ENCODE measurements around the gene CRTAC1.

Gene CRTAC1, protein sequence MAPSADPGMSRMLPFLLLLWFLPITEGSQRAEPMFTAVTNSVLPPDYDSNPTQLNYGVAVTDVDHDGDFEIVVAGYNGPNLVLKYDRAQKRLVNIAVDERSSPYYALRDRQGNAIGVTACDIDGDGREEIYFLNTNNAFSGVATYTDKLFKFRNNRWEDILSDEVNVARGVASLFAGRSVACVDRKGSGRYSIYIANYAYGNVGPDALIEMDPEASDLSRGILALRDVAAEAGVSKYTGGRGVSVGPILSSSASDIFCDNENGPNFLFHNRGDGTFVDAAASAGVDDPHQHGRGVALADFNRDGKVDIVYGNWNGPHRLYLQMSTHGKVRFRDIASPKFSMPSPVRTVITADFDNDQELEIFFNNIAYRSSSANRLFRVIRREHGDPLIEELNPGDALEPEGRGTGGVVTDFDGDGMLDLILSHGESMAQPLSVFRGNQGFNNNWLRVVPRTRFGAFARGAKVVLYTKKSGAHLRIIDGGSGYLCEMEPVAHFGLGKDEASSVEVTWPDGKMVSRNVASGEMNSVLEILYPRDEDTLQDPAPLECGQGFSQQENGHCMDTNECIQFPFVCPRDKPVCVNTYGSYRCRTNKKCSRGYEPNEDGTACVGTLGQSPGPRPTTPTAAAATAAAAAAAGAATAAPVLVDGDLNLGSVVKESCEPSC
- 0 to 2.8 (median 0) reads per million in 17 experiments for total RNA-seq

DNA sequence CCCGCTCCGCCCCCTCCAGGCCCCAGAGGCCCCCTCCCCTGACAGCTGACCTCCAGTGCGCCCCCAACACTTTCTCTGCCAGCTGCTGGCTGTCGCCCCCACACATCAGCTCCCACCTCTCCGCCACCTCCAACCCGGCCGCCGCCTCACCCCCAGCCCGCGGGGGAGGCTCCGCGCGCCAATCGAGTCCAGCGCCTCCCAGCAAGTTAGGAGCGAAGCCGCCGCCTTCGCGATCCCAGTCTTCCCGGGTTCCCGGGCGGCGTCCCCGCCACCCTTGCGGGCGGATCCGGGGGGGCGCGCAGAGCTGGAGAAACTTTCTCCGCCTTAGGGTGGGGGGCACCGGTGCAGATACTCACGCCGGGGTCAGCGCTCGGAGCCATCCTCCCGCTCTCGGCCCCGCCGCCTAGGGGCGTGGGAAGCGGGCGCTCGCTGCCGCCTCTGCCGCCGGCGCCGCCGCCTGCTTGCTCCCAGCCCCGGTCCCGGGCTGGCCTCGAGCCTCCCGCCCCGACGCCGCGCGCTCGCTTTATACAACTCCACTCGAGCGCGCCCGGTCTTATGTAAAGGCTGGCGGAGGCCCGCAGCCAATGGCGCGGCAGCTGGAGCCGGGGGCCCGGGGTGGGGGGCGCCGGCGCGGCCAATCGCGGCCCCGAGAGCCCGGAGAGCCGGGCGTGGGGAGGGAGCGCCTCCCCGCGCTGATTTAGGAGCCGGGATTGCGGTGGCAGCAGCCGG is at the start of gene CRTAC1:
CRTAC1 (minus strand) TSS at position 529 of the 729 bp plus-strand sequence; CDS start at position 380, 149 bp downstream.
- DNase-seq, result peak in 1 of 4 experiments; percentile 5

DNA sequence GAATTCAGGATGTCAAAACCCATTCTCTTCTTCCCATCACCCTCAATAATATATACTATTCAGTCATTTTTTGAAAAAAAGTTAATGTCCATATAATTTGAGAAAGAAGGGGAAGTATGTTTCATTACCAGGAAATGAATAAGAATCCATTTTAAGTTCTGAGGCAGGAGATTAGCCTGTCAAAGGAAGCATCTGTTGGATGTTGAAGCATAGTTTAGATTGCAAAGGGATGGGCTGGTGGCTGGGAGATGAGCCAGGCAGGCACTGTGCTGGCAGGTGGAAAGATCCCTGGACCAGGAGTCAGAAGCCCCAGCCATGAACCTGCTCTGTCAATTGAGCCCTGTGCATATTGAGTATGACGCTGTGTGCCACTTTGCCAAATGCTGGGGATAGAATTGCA is 48.4 kb upstream of the CRTAC1 start:
- peak in 1 of 4 experiments; percentile 7 for DNase-seq

DNA sequence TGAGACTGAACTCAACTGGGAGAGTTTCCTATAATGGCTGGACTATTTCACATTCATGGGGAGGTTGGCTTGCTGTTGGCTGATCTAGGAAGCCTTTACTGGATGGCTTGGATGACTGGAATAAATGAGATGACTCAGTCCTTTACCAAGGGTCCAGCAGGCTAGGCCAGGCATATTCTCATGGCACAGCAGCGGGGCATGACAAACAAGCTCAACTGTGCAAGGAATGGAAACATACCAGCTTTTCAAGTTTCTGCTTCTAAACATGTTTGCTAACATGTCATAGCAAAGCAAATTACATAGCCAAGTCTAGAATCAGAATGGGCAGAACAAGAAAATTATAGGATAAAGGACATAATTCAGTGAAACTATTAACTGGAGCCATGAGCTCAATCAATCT is 46.8 kb upstream of the CRTAC1 start:
- DNase-seq, result no peak

DNA sequence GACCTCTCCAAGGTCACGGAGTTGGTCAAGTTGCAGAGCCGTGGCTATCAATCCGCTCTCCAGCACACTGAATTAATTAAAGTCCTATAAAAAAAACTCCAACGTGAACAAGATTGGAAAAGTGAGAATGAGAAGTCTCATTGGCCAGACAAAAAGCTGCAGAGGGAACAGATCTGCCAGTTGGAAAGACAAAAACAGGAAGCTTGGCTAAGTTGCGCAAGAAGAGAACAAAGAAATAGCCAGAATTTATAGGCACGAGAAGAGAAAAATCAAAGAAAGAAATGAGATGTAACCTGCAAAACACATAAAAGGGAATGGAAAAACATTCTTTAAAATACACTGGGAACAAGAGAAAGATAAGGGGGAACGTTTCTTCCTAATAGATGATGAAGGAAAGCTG is 45.7 kb upstream of the CRTAC1 start:
- DNase-seq, result peak; percentile 32 to 67 (median 56)

DNA sequence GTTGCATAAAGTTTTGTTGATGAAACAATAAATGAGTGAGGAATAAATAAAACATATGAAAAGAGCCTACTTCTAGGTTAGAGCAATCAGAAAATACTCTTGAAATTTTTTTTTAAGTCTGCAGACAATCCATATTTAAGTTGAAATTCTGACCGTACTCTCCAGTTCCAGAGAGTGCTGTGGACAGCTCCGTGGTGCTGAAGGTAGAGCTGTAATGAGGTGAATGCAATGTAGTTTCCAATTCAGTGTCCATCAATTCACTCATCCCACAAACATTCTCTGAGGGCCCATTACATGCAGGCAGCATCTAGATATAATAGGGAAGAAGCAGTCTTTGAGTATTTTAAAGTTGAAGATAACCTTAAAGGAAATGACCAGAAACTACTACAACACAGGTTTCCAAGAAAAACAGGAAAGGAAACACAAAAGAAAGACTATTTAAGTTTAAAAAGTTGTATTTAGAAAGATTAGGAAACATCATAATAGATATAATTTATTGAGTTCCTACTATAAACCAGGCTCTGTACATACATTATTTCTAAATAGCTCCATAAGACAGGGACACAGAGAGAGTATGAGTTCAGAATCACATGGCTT is 44.0 kb upstream of the CRTAC1 start:
- peak in 2 of 4 experiments; percentile 30 to 35 for DNase-seq

DNA sequence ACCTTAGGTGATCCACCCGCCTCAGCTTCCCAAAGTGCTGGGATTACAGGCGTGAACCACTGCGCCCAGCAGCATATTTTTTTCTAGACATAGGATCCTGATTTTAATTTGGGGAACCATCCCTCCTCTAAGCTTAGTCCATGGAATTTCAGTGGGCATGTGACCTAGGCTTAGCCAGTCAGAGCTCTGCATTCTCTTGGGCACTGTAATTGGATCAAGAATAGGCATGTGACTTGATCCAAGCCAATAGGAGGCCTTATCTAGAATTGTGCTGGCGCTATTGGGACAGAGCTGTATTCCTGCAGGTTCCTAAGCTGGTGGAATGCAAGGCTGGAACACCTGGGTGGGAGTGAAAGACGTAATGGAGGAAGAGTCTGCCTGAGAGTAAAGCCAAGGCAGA is 36.7 kb upstream of the CRTAC1 start:
- no peak for DNase-seq

DNA sequence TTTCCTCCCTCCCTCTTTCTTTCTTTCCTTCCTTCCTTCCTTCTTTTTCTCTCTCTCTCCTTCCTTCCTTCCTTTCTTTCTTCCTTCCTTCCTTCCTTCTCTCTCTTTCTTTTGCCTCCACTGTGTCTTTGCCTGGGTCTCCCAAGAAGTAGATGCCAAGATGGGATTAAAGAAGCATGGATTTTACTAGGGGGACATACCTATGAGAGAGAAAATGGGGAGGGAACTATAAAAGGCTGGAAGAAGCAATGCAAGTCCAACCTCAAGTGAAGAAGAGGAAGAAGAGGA is 33.3 kb upstream of the CRTAC1 start:
- DNase-seq, result no peak

DNA sequence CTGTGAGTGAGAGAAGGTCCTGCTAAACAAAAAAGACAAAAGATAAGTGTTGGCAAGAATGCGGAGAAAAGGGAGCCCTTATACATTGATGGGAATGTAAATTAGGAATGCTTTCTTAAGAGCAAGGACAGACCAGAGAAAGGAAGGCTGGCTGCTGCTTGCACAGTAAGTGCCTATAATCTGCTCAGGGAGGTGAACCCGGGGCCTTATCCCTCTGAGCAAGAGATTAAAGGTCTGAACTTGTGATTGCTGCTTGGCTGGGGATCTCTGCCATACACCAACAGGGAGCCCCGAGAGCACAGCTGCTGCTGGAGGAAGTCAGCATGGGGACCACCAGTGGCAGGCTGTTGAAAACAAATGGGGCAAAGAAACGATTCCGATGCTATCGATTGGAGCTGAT is 32.0 kb upstream of the CRTAC1 start:
- no peak for DNase-seq

DNA sequence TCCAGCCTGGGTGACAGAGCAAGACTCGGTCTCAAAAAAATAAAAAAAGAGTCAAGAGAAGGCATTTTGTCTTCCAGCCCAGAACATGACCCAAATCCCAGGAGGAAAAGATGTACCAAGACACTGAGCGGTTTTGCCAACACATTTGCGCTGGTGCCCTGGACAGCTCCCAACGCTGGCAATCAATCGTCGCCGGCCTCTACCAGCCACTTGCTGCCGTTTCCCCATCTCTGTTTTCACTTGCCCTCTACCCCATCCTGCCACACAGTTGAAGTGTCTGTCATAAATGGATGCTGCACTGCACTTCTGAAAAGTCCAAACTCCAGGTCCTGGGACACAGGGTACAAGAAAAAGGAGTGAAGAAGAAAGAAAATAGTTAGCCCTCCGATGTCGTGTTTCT is 29.7 kb upstream of the CRTAC1 start:
- DNase-seq, result no peak

DNA sequence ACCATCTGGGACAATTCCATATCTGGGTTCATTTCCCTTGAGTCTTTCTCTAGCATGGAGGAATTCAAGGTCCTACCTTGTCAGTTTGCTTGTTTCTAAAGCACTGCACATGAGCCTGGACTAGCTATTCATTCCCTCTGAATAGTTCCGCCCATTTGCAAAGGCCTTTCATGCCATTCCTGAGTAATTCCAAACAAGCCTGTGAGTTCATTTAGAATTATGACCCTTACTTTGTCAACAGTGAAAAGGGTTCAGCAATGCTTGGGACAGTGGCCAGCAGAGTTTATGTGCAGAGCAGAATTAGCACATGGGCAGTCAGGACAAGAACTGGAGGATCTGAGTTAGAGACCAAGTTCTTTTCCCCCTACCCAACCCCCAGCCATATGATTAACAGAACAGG is 27.9 kb upstream of the CRTAC1 start:
- DNase-seq, result no peak

DNA sequence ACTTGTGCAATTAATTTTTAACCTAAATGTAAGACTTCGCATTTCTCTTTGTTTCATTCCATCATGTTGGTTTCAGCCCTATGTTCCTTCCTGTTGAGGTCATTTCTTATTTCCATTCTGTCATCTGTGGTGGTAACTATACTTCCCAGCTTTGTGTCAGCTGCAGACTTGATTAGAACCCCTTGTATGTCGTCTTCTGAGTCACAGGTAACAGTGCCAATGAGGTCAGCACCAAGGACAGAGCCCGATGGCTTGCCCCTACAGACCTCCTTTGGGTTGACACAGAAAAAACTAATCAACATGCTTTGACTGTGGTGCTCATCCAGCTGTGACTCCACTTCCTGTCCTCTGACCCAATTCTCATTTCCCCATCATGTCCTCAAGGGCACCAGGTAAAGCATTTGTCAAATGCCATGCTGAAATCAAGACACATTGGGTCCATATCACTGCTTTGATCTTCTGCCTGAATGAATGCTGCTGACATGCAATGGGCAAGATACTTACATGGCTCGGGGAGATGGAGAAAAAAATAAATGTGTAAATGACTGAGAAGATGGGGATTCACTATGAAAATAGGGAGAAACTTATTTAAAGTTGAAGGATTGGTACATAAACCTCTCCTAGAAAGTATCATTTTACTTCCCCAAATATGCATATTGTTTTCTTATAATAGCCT is 25.6 kb upstream of the CRTAC1 start:
- DNase-seq, result peak in 2 of 4 experiments; percentile 19 to 29

DNA sequence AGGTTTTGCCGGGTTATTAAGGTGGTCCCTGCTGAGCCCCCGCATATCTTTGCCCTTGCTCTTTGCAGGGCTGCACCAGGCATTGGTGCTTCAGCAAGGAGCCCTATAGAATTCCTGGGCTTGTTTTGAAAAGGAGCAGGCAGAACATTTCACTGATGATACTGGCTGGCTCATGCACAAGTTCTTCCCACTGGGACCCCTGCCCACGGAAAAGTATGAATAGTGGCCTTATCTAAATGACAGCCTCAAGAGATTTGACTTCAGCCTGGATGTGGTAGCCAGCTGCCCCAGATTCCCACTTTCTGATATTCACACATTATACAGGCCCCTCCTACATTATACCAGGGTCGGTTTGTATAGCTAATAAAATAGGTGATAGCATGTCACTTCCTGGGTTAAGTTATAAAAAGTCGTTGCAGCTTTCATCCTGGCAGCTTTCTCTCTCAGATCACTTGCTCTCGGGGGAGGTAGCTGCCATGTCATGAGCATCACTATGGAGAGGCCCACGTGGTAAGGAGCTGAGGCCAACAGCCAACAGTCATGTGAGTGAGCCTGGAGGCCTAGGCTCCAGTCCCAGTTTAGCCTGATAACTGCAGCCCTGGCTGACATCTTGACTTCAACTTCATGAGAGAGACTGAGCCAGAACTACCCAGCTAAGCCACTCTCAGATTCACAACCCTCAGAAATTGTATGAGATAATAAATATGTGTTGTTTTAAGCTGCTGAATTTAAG is 16.8 kb upstream of the CRTAC1 start:
- no peak for DNase-seq

DNA sequence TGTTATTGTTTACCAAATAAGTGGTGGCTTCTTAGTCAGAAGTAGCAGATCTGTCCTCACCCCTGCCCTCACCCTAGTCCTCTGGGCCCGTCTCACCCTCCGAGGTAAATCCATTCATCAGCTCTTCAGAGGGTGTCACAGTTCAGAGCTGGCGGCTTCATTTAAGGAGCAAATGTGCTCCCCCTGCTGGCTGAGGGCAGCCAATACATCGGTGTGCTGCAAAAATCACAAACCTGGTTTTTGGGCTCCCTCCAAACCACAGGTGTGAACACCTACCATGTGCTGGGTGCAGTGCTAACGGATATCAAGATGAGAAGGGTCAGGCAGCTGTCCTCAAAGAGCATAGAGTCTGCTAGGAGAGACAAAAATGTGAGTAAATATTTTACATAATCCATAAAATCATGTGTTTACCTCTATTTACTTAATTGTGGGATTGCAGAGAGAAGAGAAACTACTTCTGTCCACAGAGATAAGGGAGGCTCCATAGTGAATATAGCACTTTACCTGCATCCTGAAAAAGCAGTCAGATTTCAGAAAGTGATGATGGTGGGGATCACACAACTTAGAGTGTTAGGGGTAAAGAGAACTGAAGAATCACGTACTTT is 15.5 kb upstream of the CRTAC1 start:
- peak; percentile 62 to 80 (median 70) for DNase-seq

DNA sequence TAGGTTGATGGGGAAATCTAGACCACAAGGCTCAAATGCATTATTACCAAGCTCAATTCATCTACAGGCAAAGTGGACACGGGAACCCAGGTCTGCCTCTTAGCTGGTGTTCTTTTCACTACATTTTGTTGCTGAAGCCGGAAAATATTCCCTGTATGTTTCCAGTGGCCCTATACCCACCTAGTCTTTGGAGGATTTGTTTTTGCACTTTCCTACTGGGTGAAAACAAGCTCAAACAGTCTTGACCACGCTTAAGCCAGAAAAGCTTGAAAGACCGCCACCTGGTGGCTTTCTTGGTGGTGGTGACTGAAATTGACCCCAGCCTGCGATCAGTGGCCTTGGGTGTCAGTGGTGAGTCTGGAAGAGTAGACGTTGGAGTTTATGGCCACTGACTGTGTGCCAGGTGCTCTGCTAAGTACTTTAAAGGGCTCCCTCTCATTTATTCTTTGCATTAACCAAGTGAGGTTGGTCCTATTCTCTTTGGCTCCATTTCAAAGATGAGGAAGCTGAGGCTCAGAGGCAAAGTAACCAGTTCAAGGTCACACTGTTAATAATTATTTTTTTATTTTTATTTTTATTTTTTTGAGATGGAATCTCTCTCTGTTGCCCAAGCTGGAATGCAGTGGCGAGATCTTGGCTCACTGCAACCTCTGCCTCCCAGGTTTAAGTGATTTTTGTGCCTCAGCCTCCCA is 11.1 kb upstream of the CRTAC1 start:
- peak; percentile 68 to 84 (median 80) for DNase-seq

DNA sequence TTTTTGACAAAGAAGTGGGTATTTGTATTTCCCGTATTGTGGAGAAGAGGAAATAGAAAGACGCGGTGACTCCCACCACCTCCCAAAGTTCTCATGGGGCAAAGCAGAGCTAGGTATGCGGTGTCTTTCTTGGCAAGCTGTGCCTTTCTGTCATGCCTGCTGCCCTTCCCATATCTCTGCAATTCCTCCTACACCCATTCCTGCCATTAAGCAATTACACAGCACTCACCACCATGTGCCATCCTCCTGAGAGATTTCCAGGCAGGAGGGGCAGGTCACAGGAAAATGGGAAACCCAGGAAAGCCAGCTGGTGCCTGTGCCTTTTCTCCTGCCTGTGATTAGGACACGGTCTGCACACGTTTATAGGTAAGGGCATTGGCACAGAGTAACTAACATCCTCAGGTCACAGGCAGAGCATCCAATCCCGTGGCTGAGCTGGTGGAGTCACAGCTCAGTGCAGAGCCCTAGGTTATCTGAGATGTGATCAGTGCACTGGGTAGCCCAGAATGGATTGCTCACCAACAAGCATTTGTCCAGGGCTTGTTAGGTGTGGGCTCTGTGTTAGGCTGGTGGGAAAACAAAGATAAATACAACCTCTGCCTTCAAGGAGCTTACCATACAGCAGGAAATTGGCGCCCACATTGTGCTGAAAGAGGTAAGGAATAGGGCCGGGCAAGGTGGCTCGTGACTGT is 9.4 kb upstream of the CRTAC1 start:
- DNase-seq, result no peak

DNA sequence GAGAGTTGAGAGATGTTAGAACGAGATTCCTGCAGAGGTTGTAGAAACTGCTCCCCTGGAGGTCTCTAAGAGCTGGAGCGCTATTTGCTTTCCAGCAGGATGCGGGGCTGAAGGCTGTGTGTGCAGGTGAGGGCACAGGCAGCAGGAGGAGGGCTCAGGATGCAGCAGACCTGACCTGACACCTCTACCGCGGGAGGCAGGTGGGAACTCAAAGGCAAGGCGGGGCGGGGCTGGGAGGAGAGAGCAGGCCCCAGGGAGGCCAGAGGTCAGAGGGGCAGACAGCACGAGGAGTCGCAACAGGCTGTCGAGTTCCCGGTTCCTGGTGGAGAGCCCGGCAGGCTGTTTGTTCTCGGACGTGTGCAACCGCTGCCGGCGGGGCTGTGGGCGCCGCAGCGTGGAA is 7.9 kb upstream of the CRTAC1 start:
- no peak for DNase-seq

DNA sequence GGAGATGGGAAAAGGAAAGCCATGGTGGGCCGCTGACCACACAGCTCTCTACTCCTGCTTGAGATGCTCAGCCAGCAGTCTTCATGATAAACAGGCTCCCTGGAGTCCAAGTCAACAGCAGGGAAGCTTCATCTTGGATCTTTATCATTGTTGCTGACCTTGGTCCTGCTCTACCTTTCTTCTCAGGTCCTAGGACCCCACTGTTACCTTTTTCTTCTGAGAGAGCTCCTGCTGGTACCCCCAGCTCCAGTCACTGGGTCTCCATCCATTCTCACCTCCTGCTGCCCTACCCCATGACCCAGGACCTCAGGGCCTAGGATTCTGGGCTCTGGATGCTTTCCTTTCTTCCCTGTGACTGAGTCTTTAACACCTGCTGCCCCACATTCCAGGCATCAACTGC is 5.2 kb upstream of the CRTAC1 start:
- DNase-seq, result no peak

DNA sequence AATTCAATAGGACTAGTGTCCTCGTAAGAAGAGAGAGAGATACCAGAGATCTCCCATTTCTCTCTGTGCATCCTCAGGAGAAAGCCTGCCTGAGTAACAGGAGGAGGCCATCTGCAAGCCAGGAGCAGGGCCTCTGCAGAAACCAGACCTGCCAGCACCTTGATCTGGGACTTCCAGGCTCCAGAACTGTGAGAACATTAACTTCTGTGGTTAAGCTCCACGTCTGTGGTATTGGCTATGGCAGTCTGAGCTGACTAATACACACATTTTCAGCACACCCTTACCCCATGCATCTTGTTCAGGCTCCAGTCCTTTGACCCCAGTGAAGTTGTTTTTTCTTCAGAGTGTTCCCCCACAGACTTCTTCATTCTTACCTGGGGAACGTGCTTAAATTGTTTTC is 3.1 kb upstream of the CRTAC1 start:
- DNase-seq, result no peak

DNA sequence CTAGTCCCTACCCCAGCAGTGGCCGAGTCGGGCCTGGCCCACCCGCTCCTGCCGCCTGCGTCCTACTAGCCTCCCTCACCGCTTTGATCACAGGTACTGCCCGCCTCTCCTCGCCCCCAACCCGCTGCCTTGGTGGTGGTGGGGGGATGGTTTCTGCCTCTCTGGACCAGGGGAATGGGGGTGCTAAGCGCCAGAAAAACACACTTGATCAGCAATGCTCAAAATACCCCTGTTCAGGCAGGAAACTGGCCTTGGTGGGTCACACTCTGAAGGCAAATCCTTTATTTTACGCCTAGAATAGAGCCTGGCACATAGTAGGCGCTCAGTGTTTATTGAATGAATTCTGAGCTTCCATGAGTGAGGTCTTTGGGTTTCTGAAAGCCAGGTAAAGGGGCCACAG is 1.0 kb upstream of the CRTAC1 start:
- DNase-seq, result no peak

DNA sequence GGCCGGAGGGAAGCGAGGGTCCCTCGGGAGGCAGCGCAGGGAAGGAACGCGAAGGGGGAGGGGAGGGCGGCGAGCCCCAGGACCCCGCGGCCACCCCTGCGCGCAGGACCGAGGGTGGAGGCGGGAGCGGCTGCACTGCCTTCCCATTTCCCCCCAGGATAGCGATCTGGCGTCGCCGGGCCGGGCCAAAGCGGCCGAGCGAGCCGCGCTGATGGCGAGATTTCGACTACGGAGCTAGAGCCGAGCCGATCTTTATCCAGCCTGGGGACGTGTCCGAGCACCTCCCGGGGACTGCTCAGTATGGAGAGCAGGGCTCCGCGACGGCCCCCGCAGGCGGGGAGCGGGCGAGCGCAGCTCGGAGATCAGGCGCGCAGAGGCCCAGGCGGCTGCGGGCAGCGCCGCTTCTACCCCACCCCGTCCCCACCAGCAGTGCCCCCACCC is 590 bp upstream of the CRTAC1 start:
- DNase-seq, result no peak

Measured in suppressor macrophage (primary cell).